GM19239 (cell line): ENCODE data around the gene SNRNP70.

Experiments used
- DNase-seq: peaks from one replicate; pipeline ENCODE4 v3.0.0; 2011; ENCODE audit warnings: low spot score; ENCODE audit not compliant: insufficient read length
- FAIRE-seq: peaks from 2 replicates; lab custom pipeline; 2011; peaks lifted over from hg19 to GRCh38; lab: Jason Lieb, UNC

Gene SNRNP70

GRCh38 chr19:49155820-49156346 is 70.6 kb downstream of the SNRNP70 start:
- FAIRE-seq (no peak), DNase-seq (no peak)

DNA sequence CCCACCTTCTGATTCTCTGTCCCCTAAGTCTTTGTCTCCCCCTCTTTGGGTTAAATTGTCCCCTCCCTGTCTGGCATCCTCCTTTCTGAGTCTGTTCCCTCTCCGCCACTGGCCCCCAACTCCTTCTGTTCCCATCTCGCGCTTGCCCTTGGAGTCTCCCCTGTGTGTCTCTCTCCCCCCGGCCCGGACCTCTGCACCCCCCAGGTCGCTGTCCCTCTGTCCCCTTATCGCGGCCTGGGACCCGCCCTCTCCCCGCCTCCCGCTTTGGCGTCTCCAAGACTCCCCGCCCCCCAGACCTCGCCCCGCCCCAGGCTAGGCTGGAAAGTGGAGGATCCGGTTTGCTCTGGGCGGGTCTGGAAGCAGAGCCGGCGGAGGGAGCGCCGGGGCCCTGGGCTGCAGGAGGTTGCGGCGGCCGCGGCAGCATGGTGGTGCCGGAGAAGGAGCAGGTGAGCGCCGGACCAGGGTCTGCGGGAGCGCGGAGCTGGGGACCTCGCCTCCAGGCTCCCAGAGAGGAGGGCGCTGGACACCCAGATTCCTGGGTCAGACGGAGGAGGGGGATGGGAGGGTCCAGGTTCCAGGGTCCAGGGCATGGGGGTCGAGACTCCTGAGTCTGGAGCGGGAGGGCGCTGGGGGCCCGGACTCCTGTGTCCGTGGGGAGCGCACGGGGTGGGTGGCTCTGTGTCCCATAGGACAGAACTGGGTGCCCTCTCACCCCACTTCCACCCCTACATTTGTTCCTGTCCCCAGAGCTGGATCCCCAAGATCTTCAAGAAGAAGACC is 72.4 kb downstream of the SNRNP70 start, which contains the start of gene TRPM4:
TSS of gene TRPM4 (plus strand) at position 348 of the 780 bp plus-strand sequence. CDS start at position 423, 75 bp downstream.
- FAIRE-seq (no peak), DNase-seq (no peak)
